ENCODE results near the gene EPSTI1. TPM values are rescaled to one million over a fixed set of nuclear protein-coding genes. Genes with fewer than 3 reads are reported as not detected.

The EPSTI1 gene
- total and polyA plus RNA-seq, 8 donors = 0.83 to 9.7 (median 2.1) TPM

DNA sequence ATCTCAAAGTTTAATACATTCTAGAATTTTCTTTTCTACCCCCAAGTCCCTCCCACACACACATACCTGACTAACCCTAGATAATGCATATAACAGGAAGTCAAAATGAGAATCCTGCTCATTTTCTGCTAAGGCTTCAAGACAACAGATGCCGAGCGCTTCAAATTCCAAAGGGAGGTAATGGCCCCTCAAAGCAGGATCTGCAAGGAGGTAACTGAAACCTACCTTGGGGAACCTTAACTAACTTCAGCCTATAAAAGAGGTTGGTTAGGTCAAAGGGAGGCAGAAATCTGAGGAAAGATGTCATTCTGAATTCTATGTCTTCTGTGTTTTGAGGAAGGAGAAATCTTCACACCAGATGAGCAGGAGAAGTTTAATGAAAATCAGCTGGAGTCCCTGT is 26.8 kb downstream of the EPSTI1 start:
- FAIRE-seq (no peak), DNase-seq (no peak), ATAC-seq (no peak)
- H3K9me3 ChIP-seq = no peaks in the 10 kb centered on the region
- H3K27me3 ChIP-seq = no peaks in the 10 kb centered on the region
- peaks cover 0 to 3% (median 0%) of the 10 kb centered on the region in 3 donors for H3K4me1 ChIP-seq
- H3K4me3 ChIP-seq = no peak overlapping the region
- H3K27ac ChIP-seq = no peak overlapping the region
- 74 to 99% methylated on average over 2 of the region's 2 CpGs for WGBS, 2 donors
- intact Hi-C loops (cut with DNase I) = no loop called here
- TF ChIP-seq, protein P1, sequence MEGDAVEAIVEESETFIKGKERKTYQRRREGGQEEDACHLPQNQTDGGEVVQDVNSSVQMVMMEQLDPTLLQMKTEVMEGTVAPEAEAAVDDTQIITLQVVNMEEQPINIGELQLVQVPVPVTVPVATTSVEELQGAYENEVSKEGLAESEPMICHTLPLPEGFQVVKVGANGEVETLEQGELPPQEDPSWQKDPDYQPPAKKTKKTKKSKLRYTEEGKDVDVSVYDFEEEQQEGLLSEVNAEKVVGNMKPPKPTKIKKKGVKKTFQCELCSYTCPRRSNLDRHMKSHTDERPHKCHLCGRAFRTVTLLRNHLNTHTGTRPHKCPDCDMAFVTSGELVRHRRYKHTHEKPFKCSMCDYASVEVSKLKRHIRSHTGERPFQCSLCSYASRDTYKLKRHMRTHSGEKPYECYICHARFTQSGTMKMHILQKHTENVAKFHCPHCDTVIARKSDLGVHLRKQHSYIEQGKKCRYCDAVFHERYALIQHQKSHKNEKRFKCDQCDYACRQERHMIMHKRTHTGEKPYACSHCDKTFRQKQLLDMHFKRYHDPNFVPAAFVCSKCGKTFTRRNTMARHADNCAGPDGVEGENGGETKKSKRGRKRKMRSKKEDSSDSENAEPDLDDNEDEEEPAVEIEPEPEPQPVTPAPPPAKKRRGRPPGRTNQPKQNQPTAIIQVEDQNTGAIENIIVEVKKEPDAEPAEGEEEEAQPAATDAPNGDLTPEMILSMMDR (IDR thresholded peaks at IDR 0.05) = no peak
- no peaks in the 10 kb centered on the region for H3K36me3 ChIP-seq

DNA sequence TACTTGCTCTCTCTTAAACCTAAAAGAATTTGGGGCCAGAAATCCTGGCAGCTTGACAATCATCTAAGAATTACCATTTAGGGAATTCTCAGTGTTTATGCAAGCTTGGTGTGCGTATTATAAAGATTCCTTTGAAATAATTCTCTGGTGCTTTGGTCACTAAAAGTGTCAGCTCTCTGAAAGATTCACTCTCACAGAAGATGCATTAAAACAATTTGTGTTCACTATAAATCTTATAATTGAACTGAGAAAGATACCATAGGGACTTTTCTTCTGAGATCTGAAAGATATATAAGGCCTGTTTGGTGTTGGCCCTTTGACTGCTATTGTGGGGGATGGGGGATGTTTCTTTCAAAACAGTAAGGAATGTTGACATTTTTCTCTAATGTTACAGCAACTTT is 27.3 kb downstream of the EPSTI1 start:
- ATAC-seq = no peak
- no peaks in the 10 kb centered on the region for H3K9me3 ChIP-seq
- TF ChIP-seq, protein P1 (IDR thresholded peaks at IDR 0.05) = no peak
- WGBS, 2 donors = 94 to 97% methylated on average over 1 of the region's 1 CpG
- no peak for DNase-seq
- intact Hi-C loops (cut with DNase I) = no loop called here
- no peaks in the 10 kb centered on the region for H3K27me3 ChIP-seq
- no peak for FAIRE-seq
- no peak overlapping the region for H3K27ac ChIP-seq
- no peak overlapping the region for H3K4me3 ChIP-seq
- no peaks in the 10 kb centered on the region for H3K36me3 ChIP-seq
- H3K4me1 ChIP-seq = peaks cover 0 to 3% (median 0%) of the 10 kb centered on the region in 3 donors

DNA sequence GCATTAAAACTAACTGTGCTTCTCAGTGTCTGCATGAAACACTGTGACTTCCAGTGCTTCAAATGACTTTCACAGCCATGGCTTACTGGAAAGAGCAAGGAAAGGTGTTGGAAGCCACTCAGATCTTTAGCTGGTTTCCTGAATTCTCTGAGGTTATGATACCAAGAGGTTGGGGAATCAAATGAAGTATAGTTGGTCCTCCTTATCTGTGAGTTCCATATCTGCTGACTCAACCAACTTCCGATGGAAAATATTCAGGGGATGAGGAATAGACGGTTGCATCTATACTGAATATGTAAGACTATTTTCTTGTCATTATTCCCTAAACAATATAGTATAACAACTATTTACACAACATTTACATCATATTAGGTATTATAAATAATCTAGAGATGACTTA is 32.4 kb downstream of the EPSTI1 start:
- TF ChIP-seq, protein P1 (IDR thresholded peaks at IDR 0.05) = no peak
- no peaks in the 10 kb centered on the region for H3K27me3 ChIP-seq
- ATAC-seq (no peak), FAIRE-seq (no peak), DNase-seq (no peak)
- WGBS, 2 donors = 66 to 82% methylated on average over 2 of the region's 2 CpGs
- no peaks in the 10 kb centered on the region for H3K9me3 ChIP-seq
- H3K4me1 ChIP-seq = no peaks in the 10 kb centered on the region
- no peaks in the 10 kb centered on the region for H3K36me3 ChIP-seq
- intact Hi-C loops (cut with DNase I) = no loop called here
- no peak overlapping the region for H3K4me3 ChIP-seq
- H3K27ac ChIP-seq = no peak overlapping the region

DNA sequence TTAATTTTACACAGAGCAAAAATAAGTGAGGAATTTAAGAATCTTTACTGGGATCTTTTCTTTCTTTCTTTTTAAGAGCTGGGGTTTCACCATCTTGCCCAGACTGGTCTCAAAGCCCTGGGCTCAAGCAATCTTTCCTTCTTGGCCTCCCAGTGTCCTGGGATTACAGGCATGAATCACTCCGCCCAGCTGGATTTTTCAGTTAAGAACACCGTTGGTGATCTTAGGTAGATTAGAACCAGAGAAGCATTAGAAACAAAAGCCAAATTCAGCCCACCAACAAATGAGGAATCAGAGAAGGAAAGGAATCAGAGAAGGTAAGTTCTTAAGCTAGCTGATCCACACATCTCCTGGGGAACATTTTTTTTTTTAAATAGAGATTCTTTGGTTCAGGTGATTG is 34.2 kb downstream of the EPSTI1 start:
- Histone ChIP-seq H3K9me3 (no peaks in the 10 kb centered on the region), H3K4me1 (no peaks in the 10 kb centered on the region), H3K27ac (no peak overlapping the region), H3K36me3 (no peaks in the 10 kb centered on the region), H3K27me3 (no peaks in the 10 kb centered on the region), H3K4me3 (no peak overlapping the region)
- FAIRE-seq = no peak
- intact Hi-C loops (cut with DNase I) = no loop called here
- no peak for ATAC-seq
- TF ChIP-seq, protein P1 (IDR thresholded peaks at IDR 0.05) = no peak
- no peak for DNase-seq
- WGBS, 2 donors = 88 to 94% methylated on average over 2 of the region's 2 CpGs

DNA sequence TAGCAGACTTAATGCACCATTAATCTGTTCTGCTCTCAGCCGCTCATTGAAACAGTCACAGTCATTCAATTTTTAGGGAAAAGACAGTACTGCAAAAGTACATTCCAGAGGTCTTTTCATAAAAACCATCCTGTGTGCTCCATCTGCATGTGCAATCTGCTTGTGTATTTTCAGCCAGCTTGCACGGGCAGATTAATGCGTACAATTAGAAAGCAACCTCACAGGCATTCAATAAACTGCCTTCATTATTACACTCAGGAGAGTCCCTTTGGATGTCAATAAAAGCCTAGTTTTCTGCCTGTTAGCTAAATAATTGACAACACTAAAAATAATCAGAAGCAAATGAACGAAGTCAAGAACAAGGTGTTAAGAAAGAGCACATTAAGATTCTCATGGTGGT is 41.9 kb downstream of the EPSTI1 start:
- Histone ChIP-seq H3K27ac (no peak overlapping the region), H3K36me3 (no peaks in the 10 kb centered on the region), H3K9me3 (no peaks in the 10 kb centered on the region), H3K27me3 (no peaks in the 10 kb centered on the region), H3K4me1 (no peaks in the 10 kb centered on the region), H3K4me3 (no peak overlapping the region)
- WGBS, 2 donors = 88 to 89% methylated on average over 4 of the region's 4 CpGs
- FAIRE-seq = no peak
- intact Hi-C loops (cut with DNase I) = no loop called here
- TF ChIP-seq, protein P1 (IDR thresholded peaks at IDR 0.05) = no peak
- ATAC-seq = no peak
- DNase-seq = no peak
